Tibial artery (tissue), 4 donors: ENCODE measurements around the gene USP40.

Experiments used
- DNase-seq, 2 donors: peaks; one replicate each; pipeline ENCODE4 v3.0.0-alpha.2; 2019
- H3K27ac ChIP-seq, 2 donors: fragments of 200-600 bp; sonication (generic) in 1 of 2; 1 replicate in 1 of 2; 2 replicates in 1 of 2; pipeline ENCODE4 v1.5.1; 2018 to 2019; ENCODE audit warnings: mild to moderate bottlenecking in 1 of 2
- H3K27me3 ChIP-seq, 2 donors: fragments of 200-600 bp; sonication (generic) in 1 of 2; one replicate each; pipeline versions ENCODE4 v1.5.1 to v1.6.0; 2016 to 2019
- H3K36me3 ChIP-seq, 3 donors: fragments of 200-600 bp; sonication (generic) in 2 of 3; one replicate each; pipeline ENCODE4 v1.5.1; 2016 to 2019; ENCODE audit warnings: mild to moderate bottlenecking in 2 of 3
- H3K4me1 ChIP-seq, 4 donors: fragments of 200-600 bp; sonication (generic) in 2 of 4; 1 replicate in 3 of 4; 2 replicates in 1 of 4; pipeline ENCODE4 v1.5.1; 2016 to 2019
- H3K4me3 ChIP-seq, 2 donors: fragments of 200-600 bp; sonication (generic) in 1 of 2; 1 replicate in 1 of 2; 2 replicates in 1 of 2; pipeline ENCODE4 v1.5.1; 2018 to 2019; ENCODE audit warnings: mild to moderate bottlenecking in 2 of 2
- H3K9me3 ChIP-seq, 3 donors: fragments of 200-600 bp; sonication (generic) in 1 of 3; one replicate each; pipeline ENCODE4 v1.5.1; 2016 to 2019
- CTCF ChIP-seq, 2 experiments: fragments of 200-600 bp in 1 of 2; fragments of 450-650 bp in 1 of 2; IDR thresholded peaks; one replicate each; pipeline ENCODE4 v1.5.1; 2017 to 2019; ENCODE audit warnings: antibody characterized with exemption in 2 of 2, mild to moderate bottlenecking in 1 of 2, moderate library complexity in 1 of 2
- intact Hi-C: fragments of 100-400 bp; cut with DNase I; formaldehyde crosslinking; loops from one replicate; pipeline ENCODE4 v1.15.0; 2023; ENCODE audit warnings: low total_unique reads

Gene USP40

GRCh38 chr2:233462826-233463470, 103.6 kb downstream of the USP40 start:
- TF ChIP-seq CTCF (IDR thresholded peaks at IDR 0.05) = no peak
- H3K9me3 ChIP-seq = no peaks in the 10 kb centered on the region
- H3K27me3 ChIP-seq = no peaks in the 10 kb centered on the region
- H3K36me3 ChIP-seq = peaks cover 77 to 97% (median 89%) of the 10 kb centered on the region in 3 donors
- no peak for DNase-seq
- H3K4me1 ChIP-seq = no peaks in the 10 kb centered on the region
- intact Hi-C loops = no loop called here
- no peak overlapping the region for H3K4me3 ChIP-seq
- no peak overlapping the region for H3K27ac ChIP-seq

GRCh38 chr2:233462202-233462785, 104.3 kb downstream of the USP40 start:
- peaks cover 76 to 97% (median 89%) of the 10 kb centered on the region in 3 donors for H3K36me3 ChIP-seq
- no peak for TF ChIP-seq CTCF (IDR thresholded peaks at IDR 0.05)

GRCh38 chr2:233461481-233461891, 105.1 kb downstream of the USP40 start:
- H3K4me3 ChIP-seq = no peak overlapping the region
- H3K27ac ChIP-seq = no peak overlapping the region
- no peaks in the 10 kb centered on the region for H3K4me1 ChIP-seq
- H3K27me3 ChIP-seq = no peaks in the 10 kb centered on the region
- H3K36me3 ChIP-seq = peaks cover 76 to 97% (median 89%) of the 10 kb centered on the region in 3 donors
- intact Hi-C loops = no loop called here
- no peak for DNase-seq
- TF ChIP-seq CTCF (IDR thresholded peaks at IDR 0.05) = no peak
- no peaks in the 10 kb centered on the region for H3K9me3 ChIP-seq

More at GRCh38 chr2:233462202-233462785, 104.3 kb downstream of the USP40 start:
- no peaks in the 10 kb centered on the region for H3K9me3 ChIP-seq
- H3K4me3 ChIP-seq = no peak overlapping the region
- DNase-seq = no peak
- no peak overlapping the region for H3K27ac ChIP-seq
- no peaks in the 10 kb centered on the region for H3K4me1 ChIP-seq
- intact Hi-C loops = no loop called here
- H3K27me3 ChIP-seq = no peaks in the 10 kb centered on the region

DNA sequence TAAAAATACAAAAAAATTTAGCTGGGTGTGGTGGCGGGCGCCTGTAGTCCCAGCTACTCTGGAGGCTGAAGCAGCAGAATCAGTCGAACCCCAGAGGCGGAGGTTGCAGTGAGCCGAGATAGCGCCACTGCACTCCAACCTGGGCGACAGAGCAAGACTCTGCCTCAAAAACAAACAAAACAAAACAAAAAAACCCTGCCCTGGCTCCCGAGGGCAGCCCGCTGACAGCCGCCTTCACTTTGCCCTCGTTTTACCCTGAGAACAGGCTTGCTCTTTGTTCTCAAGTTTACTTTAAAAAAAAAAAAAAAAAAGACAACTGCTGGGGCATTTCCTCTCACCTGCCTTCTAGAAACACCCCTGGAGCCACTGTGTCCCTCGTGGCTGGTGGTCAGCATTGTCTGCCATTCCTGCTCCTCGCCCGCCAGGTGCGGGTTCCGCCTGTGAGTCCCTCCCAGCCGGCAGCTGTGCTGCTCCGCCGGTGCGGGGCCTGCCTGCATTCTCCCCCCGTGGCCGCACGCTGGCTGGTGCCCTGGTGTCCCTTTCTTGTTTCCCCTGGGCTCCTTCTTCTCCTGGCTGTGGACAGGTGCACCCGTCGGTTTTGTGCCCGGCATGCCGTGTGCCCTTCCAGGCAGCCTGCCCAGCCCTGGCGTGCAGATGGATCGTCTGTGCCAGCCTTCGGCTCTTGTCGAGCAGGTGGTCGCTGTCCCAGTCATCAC, 105.7 kb downstream of the USP40 start:
- intact Hi-C loops = no loop called here
- Histone ChIP-seq H3K27me3 (no peaks in the 10 kb centered on the region), H3K9me3 (no peaks in the 10 kb centered on the region), H3K36me3 (peaks cover 77 to 97% (median 89%) of the 10 kb centered on the region in 3 donors), H3K27ac (no peak overlapping the region), H3K4me1 (no peaks in the 10 kb centered on the region), H3K4me3 (no peak overlapping the region)
- no peak for DNase-seq
- no peak for TF ChIP-seq CTCF (IDR thresholded peaks at IDR 0.05)

GRCh38 chr2:233459426-233459825, 107.2 kb downstream of the USP40 start:
- TF ChIP-seq CTCF (IDR thresholded peaks at IDR 0.05) = no peak
- Histone ChIP-seq H3K27ac (no peak overlapping the region), H3K27me3 (no peaks in the 10 kb centered on the region), H3K9me3 (no peaks in the 10 kb centered on the region), H3K4me1 (no peaks in the 10 kb centered on the region), H3K4me3 (no peak overlapping the region), H3K36me3 (peaks cover 85 to 100% (median 96%) of the 10 kb centered on the region in 3 donors)
- no peak for DNase-seq
- intact Hi-C loops = no loop called here
